ENCODE data around the gene DISC1. TPM values are rescaled to one million over a fixed set of nuclear protein-coding genes. Genes with fewer than 3 reads are reported as not detected.

The DISC1 gene
- total RNA-seq, 2 donors from 2014 or later, result 2.3 to 7.0 TPM

GRCh38 chr1:231893400-231894102, 267.0 kb downstream of the DISC1 start:
- Histone ChIP-seq H3K27ac (no peak overlapping the region), H3K4me1 (no peaks in the 10 kb centered on the region), H3K27me3 (no peaks in the 10 kb centered on the region), H3K4me3 (no peak overlapping the region), H3K36me3 (replicated peaks in 1 of 2; ENCODE audit: insufficient read depth in 1 of 2, low read depth in 2 of 2) (no peaks in the 10 kb centered on the region), H3K9me3 (no peaks in the 10 kb centered on the region)
- 85 to 86% methylated on average over 7 of the region's 7 CpGs for WGBS, 2 donors
- TF ChIP-seq POLR2A (IDR thresholded peaks at IDR 0.05) (no peak), CTCF (IDR thresholded peaks at IDR 0.05) (no peak)
- ATAC-seq (no peak), DNase-seq (no peak)
- intact Hi-C loops (cut with DNase I), result no loop called here

- 94 to 98% methylated on average over 4 of the region's 4 CpGs for WGBS, 2 donors
- Histone ChIP-seq H3K27ac (no peak overlapping the region), H3K4me1 (no peaks in the 10 kb centered on the region), H3K27me3 (no peaks in the 10 kb centered on the region), H3K4me3 (no peak overlapping the region), H3K9me3 (no peaks in the 10 kb centered on the region), H3K36me3 (replicated peaks in 1 of 2; ENCODE audit: insufficient read depth in 1 of 2, low read depth in 2 of 2) (no peaks in the 10 kb centered on the region)
- intact Hi-C loops (cut with DNase I), result no loop called here
- ATAC-seq (no peak), DNase-seq (no peak)
- TF ChIP-seq CTCF (IDR thresholded peaks at IDR 0.05), result no peak
- no peak for TF ChIP-seq POLR2A (IDR thresholded peaks at IDR 0.05)
These were observed 270.2 kb downstream of the DISC1 start for GRCh38 chr1:231896806-231897205.

GRCh38 chr1:231899046-231899445, 272.5 kb downstream of the DISC1 start:
- H3K4me3 ChIP-seq, result no peak overlapping the region
- WGBS, 2 donors, result 98 to 100% methylated on average over 2 of the region's 2 CpGs
- H3K4me1 ChIP-seq, result no peaks in the 10 kb centered on the region
- DNase-seq, result no peak
- no peaks in the 10 kb centered on the region for H3K27me3 ChIP-seq
- TF ChIP-seq CTCF (IDR thresholded peaks at IDR 0.05) (no peak), POLR2A (IDR thresholded peaks at IDR 0.05) (no peak)
- no peaks in the 10 kb centered on the region for H3K36me3 ChIP-seq (replicated peaks in 1 of 2; ENCODE audit: insufficient read depth in 1 of 2, low read depth in 2 of 2)
- H3K9me3 ChIP-seq, result no peaks in the 10 kb centered on the region
- no peak overlapping the region for H3K27ac ChIP-seq
- intact Hi-C loops (cut with DNase I), result no loop called here
- no peak for ATAC-seq

- no peaks in the 10 kb centered on the region for H3K27me3 ChIP-seq
- intact Hi-C loops (cut with DNase I), result no loop called here
- H3K27ac ChIP-seq, result no peak overlapping the region
- H3K4me1 ChIP-seq, result no peaks in the 10 kb centered on the region
- WGBS, 2 donors, result 77 to 80% methylated on average over 9 of the region's 9 CpGs
- no peak overlapping the region for H3K4me3 ChIP-seq
- TF ChIP-seq CTCF (IDR thresholded peaks at IDR 0.05) (no peak), POLR2A (IDR thresholded peaks at IDR 0.05) (no peak)
- ATAC-seq (no peak), DNase-seq (no peak)
- H3K36me3 ChIP-seq (replicated peaks in 1 of 2; ENCODE audit: insufficient read depth in 1 of 2, low read depth in 2 of 2), result no peaks in the 10 kb centered on the region
- no peaks in the 10 kb centered on the region for H3K9me3 ChIP-seq
These were observed 273.3 kb downstream of the DISC1 start for GRCh38 chr1:231899713-231900435.
